HepG2 (cell line): ENCODE results near the gene SPRYD4. TPM values are rescaled to one million over a fixed set of nuclear protein-coding genes. Genes with fewer than 3 reads are reported as not detected.

Experiments
- ARID5B ChIP-seq: IDR thresholded peaks from 2 replicates; pipeline ENCODE4 v1.4.0; 2020; ENCODE audit warnings: mild to moderate bottlenecking, missing genetic modification reagents
- DBP ChIP-seq: sonication (generic); formaldehyde crosslinking; IDR thresholded peaks from 2 replicates; pipeline ENCODE4 v1.4.0; 2020; ENCODE audit warnings: missing genetic modification reagents; ENCODE audit errors: not compliant biosample characterization
- DPF2 ChIP-seq: sonication (generic); formaldehyde crosslinking; IDR thresholded peaks from 2 replicates; pipeline ENCODE4 v1.4.0; 2020; ENCODE audit warnings: mild to moderate bottlenecking, low read depth, missing genetic modification reagents, borderline replicate concordance
- HOXA5 ChIP-seq: sonication (generic); formaldehyde crosslinking; IDR thresholded peaks from 2 replicates; pipeline ENCODE4 v1.4.0; 2020; ENCODE audit warnings: missing genetic modification reagents
- IKZF4 ChIP-seq: sonication (generic); formaldehyde crosslinking; IDR thresholded peaks from 2 replicates; pipeline ENCODE4 v1.5.1; 2020; ENCODE audit warnings: borderline replicate concordance, mild to moderate bottlenecking, low read depth, missing genetic modification reagents; ENCODE audit errors: not compliant biosample characterization
- JDP2 ChIP-seq: sonication (generic); formaldehyde crosslinking; IDR thresholded peaks from 2 replicates; pipeline ENCODE4 v1.8.1; 2022; ENCODE audit warnings: missing genetic modification reagents, borderline replicate concordance
- MEIS2 ChIP-seq: sonication (generic); formaldehyde crosslinking; IDR thresholded peaks from 2 replicates; pipeline ENCODE4 v1.9.0; 2021; ENCODE audit warnings: mild to moderate bottlenecking, missing genetic modification reagents
- MXD1 ChIP-seq: sonication (generic); formaldehyde crosslinking; IDR thresholded peaks from 2 replicates; pipeline ENCODE4 v1.4.0; 2020; ENCODE audit warnings: mild to moderate bottlenecking, missing genetic modification reagents
- MXD4 ChIP-seq: IDR thresholded peaks from 2 replicates; pipeline ENCODE4 v1.6.1; 2016; ENCODE audit warnings: mild to moderate bottlenecking, missing biosample characterization, missing genetic modification reagents
- NFE2 ChIP-seq: sonication (generic); formaldehyde crosslinking; IDR thresholded peaks from 2 replicates; pipeline ENCODE4 v1.4.0; 2020; ENCODE audit warnings: missing genetic modification reagents
- NFE2L1 ChIP-seq: sonication (generic); formaldehyde crosslinking; IDR thresholded peaks from 2 replicates; pipeline ENCODE4 v1.4.0; 2020; ENCODE audit warnings: missing genetic modification reagents, mild to moderate bottlenecking, borderline replicate concordance
- RXRB ChIP-seq: IDR thresholded peaks from 2 replicates; pipeline ENCODE4 v1.6.1; 2016; ENCODE audit warnings: borderline replicate concordance, missing genetic modification reagents, missing compliant biosample characterization
- SETDB1 ChIP-seq: sonication (generic); formaldehyde crosslinking; IDR thresholded peaks from 2 replicates; pipeline ENCODE4 v1.5.1; 2020; ENCODE audit warnings: missing genetic modification reagents, mild to moderate bottlenecking, borderline replicate concordance
- SMARCE1 ChIP-seq: fragments of 450-650 bp; IDR thresholded peaks from 2 replicates; pipeline ENCODE4 v1.6.1; 2017; ENCODE audit warnings: borderline replicate concordance
- SNAPC2 ChIP-seq: sonication (generic); formaldehyde crosslinking; IDR thresholded peaks from 2 replicates; pipeline ENCODE4 v1.8.1; 2022; ENCODE audit warnings: mild to moderate bottlenecking, missing genetic modification reagents
- SRSF9 ChIP-seq: fragments of 200-400 bp; formaldehyde crosslinking; IDR thresholded peaks from 2 replicates; pipeline ENCODE4 v1.6.1; 2018; ENCODE audit warnings: borderline replicate concordance, mild to moderate bottlenecking, low read depth, low read length; ENCODE audit not compliant: insufficient read depth, poor library complexity, severe bottlenecking
- ZBTB21 ChIP-seq: sonication (generic); formaldehyde crosslinking; IDR thresholded peaks from 2 replicates; pipeline ENCODE4 v1.4.0; 2020; ENCODE audit warnings: missing genetic modification reagents
- ZBTB46 ChIP-seq: sonication (generic); formaldehyde crosslinking; IDR thresholded peaks from 2 replicates; pipeline ENCODE4 v1.4.0; 2020; ENCODE audit warnings: mild to moderate bottlenecking, missing genetic modification reagents, borderline replicate concordance
- ZC3H13 ChIP-seq: sonication (generic); formaldehyde crosslinking; IDR thresholded peaks from 2 replicates; pipeline ENCODE4 v1.8.1; 2023; ENCODE audit warnings: mild to moderate bottlenecking, missing genetic modification reagents, moderate library complexity
- ZNF230 ChIP-seq: sonication (generic); formaldehyde crosslinking; IDR thresholded peaks from 2 replicates; pipeline ENCODE4 v1.4.0; 2020; ENCODE audit warnings: mild to moderate bottlenecking, missing genetic modification reagents
- ZNF251 ChIP-seq: sonication (generic); formaldehyde crosslinking; IDR thresholded peaks from 2 replicates; pipeline ENCODE4 v1.9.0; 2021; ENCODE audit warnings: mild to moderate bottlenecking, missing genetic modification reagents
- ZNF577 ChIP-seq: sonication (generic); formaldehyde crosslinking; IDR thresholded peaks from 2 replicates; pipeline ENCODE4 v1.4.0; 2020; ENCODE audit warnings: mild to moderate bottlenecking, low read depth, missing genetic modification reagents, borderline replicate concordance
- polyA plus RNA-seq, 8 experiments: library from polyadenylated mRNA; depleted of rRNA in 3 of 8; stranded (reverse) in 7 of 8; unstranded in 1 of 8; fragments of >200 nt; fragmentation: Illumina TruSeq in 4 of 8; extraction: Trizol in 4 of 8; gene quantifications; 2 replicates each; pipeline versions ENCODE4 v1.2.1 to v1.2.3, GENCODE V29; 2011 to 2016; ENCODE audit warnings: low read depth in 4 of 8, missing spikeins in 1 of 8, mixed read lengths in 1 of 8; ENCODE audit not compliant: insufficient read depth in 1 of 8
- total RNA-seq, 5 experiments: library from RNA; depleted of rRNA; stranded (reverse); fragments of >200 nt; fragmentation: Illumina TruSeq; extraction: Trizol; gene quantifications; 2 replicates each; pipeline ENCODE4 v1.2.3, GENCODE V29; 2016; ENCODE audit warnings: low read depth in 1 of 5

Gene SPRYD4
- total and polyA plus RNA-seq, 2 of the 13 experiments (the other 11 are each of a cell fraction or from before 2014, with no cell fraction given) = 3.9 to 4.5 TPM

GRCh38 chr12:56448860-56449621 lies 19.3 kb upstream of the SPRYD4 start, which contains the start of gene TIMELESS (continued):
- TF ChIP-seq HOXA5 (CRISPR knock-in tag) (0 out of 2 replicates have a peak, but pooled peaks have one; percentile 53), ZNF577 (CRISPR knock-in tag) (no peak), SETDB1 (CRISPR knock-in tag) (no peak), JDP2 (CRISPR knock-in tag) (no peak; the same call in 1 of the 2 replicates), ZNF251 (CRISPR knock-in tag) (no peak), ZBTB46 (no peak), NFE2L1 (no peak), DBP (CRISPR knock-in tag) (peak; percentile 45), DPF2 (CRISPR knock-in tag) (no peak), ZC3H13 (CRISPR knock-in tag) (peak; percentile 70; the same call in 1 of the 2 replicates), NFE2 (no peak), SRSF9 (no peak), ZBTB21 (CRISPR knock-in tag) (no peak), ZNF230 (CRISPR knock-in tag) (0 out of 2 replicates have a peak, but pooled peaks have one; percentile 59), MXD4 (peak; percentile 81), RXRB (CRISPR knock-in tag) (peak; percentile 41; the same call in 1 of the 2 replicates), MXD1 (peak; percentile 97), MEIS2 (peak; percentile 81; the same call in 1 of the 2 replicates), SMARCE1 (no peak), IKZF4 (CRISPR knock-in tag) (peak; percentile 59), ARID5B (CRISPR knock-in tag) (peak; percentile 42; the same call in 1 of the 2 replicates), SNAPC2 (CRISPR knock-in tag) (peak; percentile 92)
